ENCODE data around the gene RNF141. TPM values are rescaled to one million over a fixed set of nuclear protein-coding genes. Genes with fewer than 3 reads are reported as not detected.

RNF141 gene
- total and polyA plus RNA-seq, 2 donors (not counting 3 experiments of a cell fraction or from before 2014, with no cell fraction given) = 9.4 to 32.4 TPM

DNA sequence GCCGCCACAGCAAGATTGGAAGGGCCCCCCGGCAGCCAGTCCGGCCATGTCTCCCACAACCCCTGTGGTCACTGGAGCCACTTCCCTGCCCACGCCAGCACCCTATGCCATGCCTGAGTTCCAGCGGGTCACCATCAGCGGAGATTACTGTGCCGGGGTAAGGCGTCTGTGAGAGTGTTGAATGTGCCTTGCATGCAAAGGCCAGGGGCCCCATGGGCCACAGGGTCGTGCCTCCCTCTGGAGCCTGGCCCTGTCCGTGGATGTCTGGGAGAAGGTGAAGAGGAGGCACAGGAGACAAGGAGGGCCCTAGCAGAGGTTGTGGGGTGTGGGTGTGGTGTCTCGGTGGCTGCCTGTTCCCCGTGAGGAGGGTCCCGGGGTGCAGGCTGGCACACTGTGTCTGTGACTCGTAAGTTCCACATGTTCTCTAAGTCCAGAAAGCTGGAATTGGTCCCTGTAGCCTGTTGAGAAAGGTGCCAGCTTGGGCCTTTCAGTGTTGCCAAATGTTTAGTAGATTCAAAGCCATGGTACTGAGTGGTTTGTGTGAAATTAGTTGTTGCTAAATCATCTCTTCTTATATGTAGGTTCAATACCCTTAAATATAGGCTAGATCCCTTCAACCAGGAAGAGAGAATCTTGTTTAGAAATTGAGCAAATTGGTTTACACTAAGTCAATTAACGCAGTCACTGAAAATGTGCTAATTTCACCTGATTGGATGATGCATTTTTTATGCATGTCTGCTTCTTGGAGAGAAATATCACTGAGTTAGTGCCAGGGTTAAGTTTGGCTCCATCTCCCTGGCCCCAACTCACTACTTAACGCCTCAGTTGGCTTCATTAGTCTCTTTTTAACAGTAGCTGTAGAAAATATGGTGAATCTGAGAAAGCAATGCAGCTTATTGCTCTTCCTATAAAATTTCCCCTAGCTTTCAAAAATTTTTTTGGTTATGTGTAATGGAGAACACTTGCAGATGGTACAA lies 62.1 kb downstream of the RNF141 start:
- no peaks in the 10 kb centered on the region for H3K79me2 ChIP-seq (ENCODE audit: control insufficient read depth, insufficient read depth, low read length)
- no TSS peak for BruUV-seq (replicated peaks)
- dilution Hi-C loops (cut with MboI; ENCODE audit: extremely low pct_ligation_motif_present, low sequenced_read_pairs) (no loop called here), intact Hi-C loops (cut with micrococcal nuclease) (no loop called here)
- TF ChIP-seq GATA2 (IDR thresholded peaks at IDR 0.05; ENCODE audit: insufficient read depth, insufficient read length, low read depth, low read length) (no peak), MAX (IDR thresholded peaks at IDR 0.05; ENCODE audit: insufficient read depth, insufficient read length) (no peak), EZH2 (IDR thresholded peaks at IDR 0.05; ENCODE audit: borderline replicate concordance, low read depth, low read length, severe bottlenecking) (no peak), POLR2A (IDR thresholded peaks at IDR 0.05; ENCODE audit: low read depth, low read length) (no peak), MYC (IDR thresholded peaks at IDR 0.05; ENCODE audit: low read depth, low read length) (no peak), POLR2AphosphoS5 (IDR thresholded peaks at IDR 0.05; ENCODE audit: insufficient read depth, low read depth, low read length) (no peak), FOS (IDR thresholded peaks at IDR 0.05; ENCODE audit: borderline replicate concordance, insufficient read depth, low read length) (no peak), JUN (IDR thresholded peaks at IDR 0.05; ENCODE audit: borderline replicate concordance, insufficient read depth, insufficient read length, low read depth) (no peak)
- TF ChIP-seq, protein P1, sequence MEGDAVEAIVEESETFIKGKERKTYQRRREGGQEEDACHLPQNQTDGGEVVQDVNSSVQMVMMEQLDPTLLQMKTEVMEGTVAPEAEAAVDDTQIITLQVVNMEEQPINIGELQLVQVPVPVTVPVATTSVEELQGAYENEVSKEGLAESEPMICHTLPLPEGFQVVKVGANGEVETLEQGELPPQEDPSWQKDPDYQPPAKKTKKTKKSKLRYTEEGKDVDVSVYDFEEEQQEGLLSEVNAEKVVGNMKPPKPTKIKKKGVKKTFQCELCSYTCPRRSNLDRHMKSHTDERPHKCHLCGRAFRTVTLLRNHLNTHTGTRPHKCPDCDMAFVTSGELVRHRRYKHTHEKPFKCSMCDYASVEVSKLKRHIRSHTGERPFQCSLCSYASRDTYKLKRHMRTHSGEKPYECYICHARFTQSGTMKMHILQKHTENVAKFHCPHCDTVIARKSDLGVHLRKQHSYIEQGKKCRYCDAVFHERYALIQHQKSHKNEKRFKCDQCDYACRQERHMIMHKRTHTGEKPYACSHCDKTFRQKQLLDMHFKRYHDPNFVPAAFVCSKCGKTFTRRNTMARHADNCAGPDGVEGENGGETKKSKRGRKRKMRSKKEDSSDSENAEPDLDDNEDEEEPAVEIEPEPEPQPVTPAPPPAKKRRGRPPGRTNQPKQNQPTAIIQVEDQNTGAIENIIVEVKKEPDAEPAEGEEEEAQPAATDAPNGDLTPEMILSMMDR (IDR thresholded peaks at IDR 0.05; ENCODE audit: extremely low read depth in 1 of 2, insufficient read depth in 1 of 2, low read depth in 1 of 2, low read length in 2 of 2) = no peak
- ChIA-PET POLR2A (no interaction called here), CTCF (interaction anchor here (1.2 kb wide), 1 partner anchor 12 kb away, joined by 3 read pairs; no protein-coding TSS in a partner anchor)
- H3K27ac ChIP-seq (ENCODE audit: insufficient read depth, low read depth, low read length) = no peak overlapping the region
- H3K4me2 ChIP-seq (ENCODE audit: insufficient read depth, low read length) = no peak overlapping the region
- no peaks in the 10 kb centered on the region for H3K36me3 ChIP-seq (ENCODE audit: control insufficient read depth in 2 of 2, extremely low read depth in 1 of 2, insufficient read depth in 2 of 2, low read length in 2 of 2)
- H3K4me3 ChIP-seq (replicated peaks in 1 of 3; ENCODE audit: insufficient read depth in 1 of 3, low read depth in 1 of 3, low read length in 3 of 3) = no peak overlapping the region
- DNase-seq (ENCODE audit: low read depth, low spot score) (no peak), FAIRE-seq (no peak)
- H3K4me1 ChIP-seq (ENCODE audit: control insufficient read depth, extremely low read depth, insufficient read depth, low read length) = no peaks in the 10 kb centered on the region
- no peaks in the 10 kb centered on the region for H4K20me1 ChIP-seq (replicated peaks; ENCODE audit: control insufficient read depth, extremely low read depth, insufficient read depth, low read length)
- H3K9ac ChIP-seq (replicated peaks; ENCODE audit: extremely low read depth, insufficient read depth, low read length) = no peak overlapping the region
- H3K27me3 ChIP-seq (ENCODE audit: control insufficient read depth in 2 of 2, insufficient read depth in 2 of 2, low read length in 2 of 2) = no peaks in the 10 kb centered on the region
- no peaks in the 10 kb centered on the region for H3K9me1 ChIP-seq (replicated peaks; ENCODE audit: control insufficient read depth, extremely low read depth, insufficient read depth, low read length)
- no peaks in the 10 kb centered on the region for H3K9me3 ChIP-seq (replicated peaks; ENCODE audit: control insufficient read depth, insufficient read depth, low read length)
- H2AFZ ChIP-seq (ENCODE audit: low read depth, low read length) = no peak overlapping the region
